GM11168 (cell line): ENCODE data around the gene CAV3.
"Not testable (repeated sequence)": the region's sequence is repeated elsewhere in the genome, so short reads cannot be mapped to it uniquely, and the experiment has no call there.

Source experiments
- in situ Hi-C: fragments of 300-500 bp; cut with MboI; formaldehyde crosslinking; loops from one replicate; pipeline ENCODE4 v1.12.0; 2022; ENCODE audit warnings: low sequenced_read_pairs; ENCODE audit not compliant: unreplicated experiment

CAV3 gene

GRCh38 chr3:8733332-8734094 lies at the start of gene CAV3:
CAV3 (plus strand) TSS chr3:8733802; CDS start chr3:8733877, 75 bp downstream.
- in situ Hi-C loops: no loop called here

GRCh38 chr3:8684992-8685391 lies 48.6 kb upstream of the CAV3 start:
- in situ Hi-C loops: not testable (repeated sequence)

GRCh38 chr3:8691295-8691694 lies 42.3 kb upstream of the CAV3 start:
- in situ Hi-C loops: not testable (repeated sequence)

GRCh38 chr3:8702560-8702959 lies 31.0 kb upstream of the CAV3 start:
- in situ Hi-C loops: no loop called here

DNA sequence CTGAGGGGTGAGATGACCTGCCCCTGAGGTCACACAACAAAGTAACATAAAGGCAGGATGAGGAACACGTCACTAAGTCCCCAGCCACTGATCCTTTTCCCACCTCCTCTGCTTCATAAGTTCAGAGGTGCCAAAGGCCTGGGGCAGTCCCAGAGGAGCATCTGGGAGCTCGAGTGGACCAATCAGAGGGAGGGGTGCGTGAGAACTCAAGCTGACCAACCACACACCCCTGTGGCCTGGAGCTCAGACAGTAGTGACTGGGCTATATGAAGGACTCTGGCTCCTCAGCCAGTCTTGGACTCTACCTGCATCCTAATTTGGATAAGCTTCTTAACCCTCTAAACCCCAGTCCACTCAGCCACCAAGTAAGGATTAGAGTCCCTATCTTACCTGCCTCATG lies 28.0 kb upstream of the CAV3 start:
- in situ Hi-C loops: no loop called here

DNA sequence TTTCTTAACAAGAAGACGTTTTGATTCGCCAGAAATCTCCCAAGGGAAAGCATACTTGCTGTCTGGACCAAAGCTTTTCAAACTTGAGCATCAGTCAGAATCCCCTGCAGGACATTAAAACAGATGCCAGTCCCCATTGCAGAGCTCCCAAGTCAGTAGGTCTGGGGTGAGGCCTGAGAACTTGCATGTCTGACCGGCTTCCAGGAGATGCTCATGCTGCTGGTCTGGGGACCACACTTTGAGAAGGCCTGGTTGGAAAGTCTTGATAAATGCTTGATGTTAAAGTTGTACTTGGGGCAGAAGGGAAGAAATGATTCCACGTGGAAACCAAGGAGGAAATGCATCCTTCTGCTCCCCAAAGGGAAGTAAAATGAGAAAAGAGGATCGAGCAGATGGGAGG lies 24.3 kb upstream of the CAV3 start:
- in situ Hi-C loops: no loop called here

DNA sequence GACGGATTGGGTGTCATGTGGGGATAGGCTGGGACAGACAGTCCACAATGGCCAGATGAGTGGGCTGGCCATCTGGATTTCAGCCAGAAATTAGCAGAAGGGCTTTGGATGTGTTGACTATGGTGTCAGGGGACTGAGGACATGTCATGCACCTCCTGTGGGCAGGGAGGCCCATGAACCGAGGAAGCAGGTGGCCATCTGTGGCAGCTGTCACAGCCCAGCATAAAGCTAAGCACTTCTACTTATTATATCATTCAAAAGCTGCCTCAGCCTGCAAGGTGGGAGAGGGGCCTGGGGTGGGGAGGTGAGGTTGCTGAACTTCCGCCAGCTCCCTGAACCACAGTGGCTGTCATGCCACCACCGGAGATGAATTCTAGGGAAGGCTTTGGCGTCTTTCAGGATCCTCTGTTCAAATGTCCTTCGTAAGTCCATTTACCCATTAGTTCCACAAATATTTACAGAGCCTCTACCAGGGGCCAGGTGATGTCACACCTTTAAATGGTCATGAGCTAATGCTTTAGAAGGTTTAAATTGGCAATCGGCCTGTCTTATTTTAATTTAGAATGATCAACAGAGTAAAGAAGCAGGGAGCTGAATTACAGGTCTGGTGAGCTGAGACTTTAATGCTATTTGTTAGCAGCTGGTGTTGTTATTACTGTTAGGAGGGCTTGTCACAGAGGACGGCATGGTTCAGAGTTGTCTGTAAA lies 23.6 kb upstream of the CAV3 start:
- in situ Hi-C loops: no loop called here

- in situ Hi-C loops: no loop called here
These were observed 21.3 kb upstream of the CAV3 start for GRCh38 chr3:8712045-8712907.

GRCh38 chr3:8712908-8713255 lies 20.7 kb upstream of the CAV3 start:
- in situ Hi-C loops: no loop called here

GRCh38 chr3:8713901-8714759 lies 19.5 kb upstream of the CAV3 start:
- in situ Hi-C loops: no loop called here

GRCh38 chr3:8715757-8716156 lies 17.8 kb upstream of the CAV3 start:
- in situ Hi-C loops: not testable (repeated sequence)

- in situ Hi-C loops: no loop called here
These were observed 10.8 kb upstream of the CAV3 start for GRCh38 chr3:8722808-8723207.

- in situ Hi-C loops: no loop called here
These were observed 10.0 kb upstream of the CAV3 start for GRCh38 chr3:8723612-8724011.

DNA sequence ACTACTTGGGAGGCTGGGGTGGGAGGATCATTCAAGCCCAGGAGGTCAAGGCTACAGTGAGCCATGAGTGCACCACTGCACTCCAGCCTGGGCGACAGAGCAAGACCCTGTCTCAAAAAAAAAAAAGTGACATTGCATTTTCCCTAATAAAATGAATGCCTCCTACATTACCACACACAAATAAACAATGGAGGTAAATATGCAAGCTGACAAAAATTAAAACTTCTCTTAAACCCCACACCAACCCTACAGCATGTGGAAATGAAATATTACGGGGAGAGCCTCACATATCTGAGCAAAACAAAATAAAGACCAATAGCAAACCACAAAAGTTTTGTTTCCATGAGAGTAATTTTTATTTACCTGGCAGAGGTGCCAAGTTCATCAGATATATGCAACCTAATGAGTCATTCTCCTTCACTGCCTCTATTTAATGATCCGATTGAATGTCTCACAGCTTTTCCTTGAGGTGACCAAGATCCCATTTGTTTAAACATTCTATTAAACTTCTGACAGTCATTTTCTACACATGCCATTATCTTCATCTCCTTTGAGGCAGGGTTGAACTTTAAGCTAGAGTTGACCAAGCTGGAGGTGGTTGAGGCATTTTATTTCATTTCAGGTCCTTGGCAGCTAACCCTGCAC lies 9.4 kb upstream of the CAV3 start:
- in situ Hi-C loops: no loop called here

- in situ Hi-C loops: no loop called here
These were observed 5.7 kb upstream of the CAV3 start for GRCh38 chr3:8727605-8728512.

DNA sequence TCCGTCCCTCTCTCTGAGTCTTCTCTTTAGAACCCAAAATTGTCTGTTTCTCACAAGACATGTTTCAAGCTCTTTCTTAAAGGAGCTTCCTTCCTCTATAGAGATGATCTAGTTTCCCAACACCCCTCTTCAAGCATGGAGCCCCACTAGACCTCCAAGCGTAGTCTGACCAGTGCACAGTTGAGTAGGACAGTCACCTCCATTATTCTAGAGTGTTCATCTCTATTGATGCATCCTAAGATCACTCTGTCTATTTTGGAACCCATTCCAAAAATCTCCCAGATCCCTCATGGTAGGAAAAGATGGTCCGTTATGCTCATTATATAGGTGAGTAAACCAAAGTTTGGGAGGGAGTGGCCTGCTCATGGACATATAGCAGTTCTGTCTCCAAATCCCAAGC lies 4.1 kb upstream of the CAV3 start:
- in situ Hi-C loops: no loop called here

DNA sequence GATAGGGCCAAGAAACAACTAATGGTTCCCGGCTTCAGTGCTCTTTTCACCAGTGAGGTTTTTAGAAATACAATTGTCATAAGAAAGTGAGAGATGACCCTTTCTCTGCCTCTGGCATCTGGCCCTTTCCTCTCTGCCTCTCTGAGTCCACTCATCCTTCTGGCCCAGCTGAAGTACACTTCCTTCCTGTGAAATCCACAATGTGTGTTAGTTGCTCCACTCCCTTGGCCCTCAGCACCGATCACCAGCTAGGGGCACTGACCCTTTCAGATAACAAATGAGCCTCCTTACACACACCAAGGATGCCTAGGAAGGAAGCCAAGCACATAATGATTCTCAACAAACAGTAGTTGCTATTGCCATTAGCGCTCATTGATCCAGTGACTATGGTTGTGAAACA lies 2.9 kb upstream of the CAV3 start:
- in situ Hi-C loops: no loop called here

GRCh38 chr3:8732413-8732812 lies 1.2 kb upstream of the CAV3 start:
- in situ Hi-C loops: no loop called here
